Activated CD4-positive, alpha-beta T cell treated with anti-CD3 and anti-CD28 coated beads, Interleukin-2, amount 10 ng/mL, durations not matched to agents 24 days and 14 days (primary cell): ENCODE data around the gene TGIF2. TPM values are rescaled to one million over a fixed set of nuclear protein-coding genes. Genes with fewer than 3 reads are reported as not detected.
A peak's percentile ranks its signal among the peaks of the same experiment; 100 is the strongest.
"Not testable (repeated sequence)": the region's sequence is repeated elsewhere in the genome, so short reads cannot be mapped to it uniquely, and the experiment has no call there.

Source experiments
- DNase-seq: peaks from one replicate; pipeline ENCODE4 v3.0.0; 2022
- H3K27ac Mint-ChIP-seq: one replicate; pipeline ENCODE4 v1.8.0; 2022; ENCODE audit warnings: mild to moderate bottlenecking, mixed read lengths
- H3K27me3 Mint-ChIP-seq: one replicate; pipeline ENCODE4 v1.8.0; 2022; ENCODE audit warnings: mixed read lengths
- H3K36me3 Mint-ChIP-seq: one replicate; pipeline ENCODE4 v1.8.0; 2022; ENCODE audit warnings: low read depth, mild to moderate bottlenecking, mixed read lengths
- H3K4me1 Mint-ChIP-seq: one replicate; pipeline ENCODE4 v1.8.0; 2021; ENCODE audit warnings: mixed read lengths
- H3K4me3 Mint-ChIP-seq: one replicate; pipeline ENCODE4 v1.8.0; 2022; ENCODE audit warnings: mild to moderate bottlenecking, moderate library complexity, mixed read lengths
- H3K9me3 Mint-ChIP-seq: one replicate; pipeline ENCODE4 v1.8.0; 2021; ENCODE audit warnings: mixed read lengths
- intact Hi-C: fragments of 100-400 bp; cut with micrococcal nuclease; formaldehyde crosslinking; loops from one replicate; pipeline ENCODE4 v1.15.1; 2023
- total RNA-seq: library from RNA; stranded (reverse); gene quantifications from 2 replicates; pipeline ENCODE4 v1.2.3, GENCODE V29; 2022

TGIF2 gene
- total RNA-seq, 1 donor from 2014 or later: 55.2 TPM

DNA sequence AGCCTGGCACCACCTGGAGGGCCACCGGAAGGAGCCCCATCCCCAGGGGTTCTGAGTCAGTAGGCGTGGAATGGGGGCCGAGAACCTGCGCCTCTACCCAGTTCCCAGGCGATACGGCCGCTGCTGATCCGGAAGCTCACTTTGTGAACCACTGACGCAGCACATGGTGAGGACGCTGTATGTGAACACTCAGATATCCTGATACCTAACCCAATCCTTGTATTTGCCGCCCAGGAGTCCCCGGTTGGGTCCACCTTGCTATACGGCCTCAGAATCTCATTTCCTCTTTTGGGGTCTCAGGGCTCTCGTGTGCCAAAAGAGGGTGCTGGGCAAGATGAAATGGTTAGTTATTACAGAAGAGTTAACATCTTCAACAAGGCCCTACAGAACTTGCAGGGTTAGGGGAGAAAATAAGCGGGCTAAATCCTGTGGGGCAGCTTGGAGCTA is 31.6 kb downstream of the TGIF2 start:
- Mint-ChIP-seq H3K36me3 (peaks cover 33% of the 10 kb centered on the region), H3K4me3 (peak overlapping the region; percentile 100), H3K27me3 (no peaks in the 10 kb centered on the region), H3K4me1 (peaks cover 24% of the 10 kb centered on the region), H3K27ac (peak overlapping the region; percentile 98), H3K9me3 (no peaks in the 10 kb centered on the region)
- DNase-seq: peak; percentile 85
- intact Hi-C loops: loop anchor here (1.0 to 10.0 kb wide), 8 partner anchors 10 to 167 kb away; partner anchors contain the start of genes DSN1, NDRG3 and TGIF2

- Mint-ChIP-seq H3K27ac (peak within 1 kb of the TSS; percentile 98), H3K9me3 (no peaks in the 10 kb centered on the region), H3K4me3 (peak within 1 kb of the TSS; percentile 100), H3K27me3 (no peaks in the 10 kb centered on the region), H3K36me3 (peaks cover 37% of the 10 kb centered on the region), H3K4me1 (peaks cover 21% of the 10 kb centered on the region)
- peak; percentile 100 for DNase-seq
- intact Hi-C loops: loop anchor here (1.0 to 10.0 kb wide), 8 partner anchors 10 to 167 kb away; partner anchors contain the start of genes DSN1, NDRG3 and TGIF2
These were observed 32.2 kb downstream of the TGIF2 start, which contains the start of gene RAB5IF for GRCh38 chr20:36605399-36606157. Gene RAB5IF (plus strand): TSS chr20:36605779. CDS start chr20:36605952, 173 bp downstream.

DNA sequence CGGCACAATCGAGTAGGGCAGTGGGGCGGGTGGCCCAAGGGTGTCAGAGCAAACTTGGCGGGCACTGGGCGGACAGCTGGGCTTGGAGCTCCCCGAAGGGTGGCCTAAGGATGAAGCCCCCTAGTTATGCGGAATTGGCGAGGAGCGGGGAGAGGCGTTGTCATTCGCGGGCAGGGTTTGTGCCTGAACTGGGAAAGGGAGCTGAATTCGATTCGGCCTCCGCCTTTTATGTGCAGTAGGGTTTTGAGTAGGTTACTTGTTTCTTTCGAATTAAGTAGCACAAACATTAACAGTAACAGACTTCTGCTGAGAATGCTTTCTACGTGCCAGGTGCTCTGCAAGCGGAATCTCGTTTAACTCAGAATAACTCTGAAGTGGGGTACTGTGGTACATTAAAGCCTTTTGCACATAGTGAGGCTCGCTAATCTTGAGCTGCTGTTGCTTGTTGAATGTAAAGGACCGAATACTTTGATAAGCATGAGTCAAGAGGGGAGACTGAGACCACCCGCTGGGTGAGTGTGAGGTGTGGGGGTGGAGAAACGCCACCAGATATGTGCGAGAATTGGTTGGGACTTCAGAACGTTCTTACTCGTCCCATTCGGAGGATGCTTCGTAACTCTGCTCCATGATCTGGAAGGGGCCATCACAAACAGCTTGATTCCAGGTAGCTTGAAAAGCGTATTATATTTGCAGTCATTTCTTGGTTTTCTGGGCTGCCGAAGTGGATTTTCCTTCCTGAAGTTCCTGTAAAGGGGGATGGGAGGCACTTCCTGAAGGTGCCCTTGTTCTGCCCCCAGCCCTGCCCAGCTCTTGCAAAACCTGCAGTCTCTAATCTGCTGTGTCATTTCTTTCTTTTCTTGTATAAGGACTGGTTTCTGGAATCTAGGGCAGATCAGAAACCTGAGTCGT is 33.0 kb downstream of the TGIF2 start:
- no peaks in the 10 kb centered on the region for H3K27me3 Mint-ChIP-seq
- intact Hi-C loops: loop anchor here (5.0 to 10.0 kb wide), 2 partner anchors 142 to 166 kb away; partner anchors contain the start of gene DSN1
- peaks cover 43% of the 10 kb centered on the region for H3K36me3 Mint-ChIP-seq
- H3K4me1 Mint-ChIP-seq: peaks cover 21% of the 10 kb centered on the region
- no peaks in the 10 kb centered on the region for H3K9me3 Mint-ChIP-seq
- peak overlapping the region; percentile 100 for H3K4me3 Mint-ChIP-seq
- H3K27ac Mint-ChIP-seq: peak overlapping the region; percentile 94
- peak; percentile 71 for DNase-seq

- no peak for DNase-seq
- no peaks in the 10 kb centered on the region for H3K9me3 Mint-ChIP-seq
These were observed 34.4 kb downstream of the TGIF2 start for GRCh38 chr20:36607586-36608387.

GRCh38 chr20:36608388-36608728 is 35.0 kb downstream of the TGIF2 start:
- not testable (repeated sequence) for DNase-seq, H3K4me3 Mint-ChIP-seq, H3K9me3 Mint-ChIP-seq, H3K27me3 Mint-ChIP-seq, H3K27ac Mint-ChIP-seq
- Mint-ChIP-seq H3K4me1 (peaks cover 22% of the 10 kb centered on the region), H3K36me3 (peaks cover 59% of the 10 kb centered on the region)
- intact Hi-C loops: loop anchor here (5.0 to 10.0 kb wide), 2 partner anchors 144 to 164 kb away; partner anchors contain the start of gene DSN1

More at GRCh38 chr20:36607586-36608387, 34.4 kb downstream of the TGIF2 start:
- Mint-ChIP-seq H3K36me3 (peaks cover 55% of the 10 kb centered on the region), H3K4me1 (peaks cover 20% of the 10 kb centered on the region), H3K4me3 (peak overlapping the region; percentile 100), H3K27ac (peak overlapping the region; percentile 70), H3K27me3 (no peaks in the 10 kb centered on the region)
- intact Hi-C loops: loop anchor here (5.0 to 10.0 kb wide), 2 partner anchors 143 to 165 kb away; partner anchors contain the start of gene DSN1

GRCh38 chr20:36611625-36612024 is 38.2 kb downstream of the TGIF2 start:
- Mint-ChIP-seq H3K4me3 (no peak overlapping the region), H3K4me1 (peaks cover 20% of the 10 kb centered on the region), H3K27me3 (no peaks in the 10 kb centered on the region), H3K27ac (no peak overlapping the region), H3K36me3 (peaks cover 73% of the 10 kb centered on the region), H3K9me3 (no peaks in the 10 kb centered on the region)
- intact Hi-C loops: loop anchor here (2.0 kb wide), 1 partner anchor 33 kb away; no protein-coding TSS in a partner anchor
- no peak for DNase-seq

GRCh38 chr20:36613974-36614373 is 40.6 kb downstream of the TGIF2 start:
- peaks cover 11% of the 10 kb centered on the region for H3K4me1 Mint-ChIP-seq

DNA sequence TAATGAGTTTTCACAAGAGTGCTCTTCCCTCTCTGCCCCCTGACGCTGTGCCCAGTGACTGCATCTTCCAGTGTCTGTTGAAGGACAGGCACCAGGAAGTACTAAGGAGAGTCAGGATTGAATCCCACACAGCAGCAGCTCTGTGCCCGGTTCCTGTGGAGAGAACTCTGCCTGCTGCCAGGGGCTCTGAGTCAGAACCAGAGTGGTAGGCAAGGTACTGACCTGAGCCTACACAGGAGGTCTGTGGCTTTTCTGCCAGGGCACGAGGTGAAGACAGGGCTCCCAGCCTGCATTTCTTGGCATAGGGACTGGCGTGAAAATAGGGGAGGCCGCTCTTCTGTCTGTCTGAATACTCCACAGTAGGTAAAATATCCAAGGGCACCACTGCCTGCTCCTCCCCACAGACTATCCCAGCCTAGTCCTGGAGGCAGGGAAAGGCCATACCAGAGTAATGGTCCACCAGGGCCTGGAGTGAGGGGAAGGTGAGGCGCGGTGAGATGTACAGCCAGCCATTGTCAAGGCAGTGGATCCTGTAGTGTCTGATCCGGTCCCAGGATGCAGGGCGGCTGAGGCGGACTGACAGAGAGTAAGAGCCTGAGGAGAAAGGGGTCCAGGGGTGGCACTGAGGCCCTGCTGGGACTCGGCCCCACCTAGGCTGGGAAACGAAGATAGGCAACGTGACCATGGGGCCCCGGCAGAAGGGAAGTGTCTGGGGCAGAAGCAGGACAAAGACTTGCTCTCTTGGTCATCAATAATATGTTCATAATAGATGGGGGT is 41.6 kb downstream of the TGIF2 start:
- no peaks in the 10 kb centered on the region for H3K9me3 Mint-ChIP-seq
- peaks cover 46% of the 10 kb centered on the region for H3K36me3 Mint-ChIP-seq
- peaks cover 11% of the 10 kb centered on the region for H3K4me1 Mint-ChIP-seq
- intact Hi-C loops: no loop called here
- peak overlapping the region; percentile 20 for H3K27ac Mint-ChIP-seq
- no peak overlapping the region for H3K4me3 Mint-ChIP-seq
- no peak for DNase-seq
- H3K27me3 Mint-ChIP-seq: no peaks in the 10 kb centered on the region

More at GRCh38 chr20:36613974-36614373, 40.6 kb downstream of the TGIF2 start:
- no peaks in the 10 kb centered on the region for H3K27me3 Mint-ChIP-seq
- intact Hi-C loops: loop anchor here (2.0 kb wide), 1 partner anchor 31 kb away; no protein-coding TSS in a partner anchor
- no peak overlapping the region for H3K4me3 Mint-ChIP-seq
- no peak for DNase-seq
- H3K27ac Mint-ChIP-seq: no peak overlapping the region
- peaks cover 54% of the 10 kb centered on the region for H3K36me3 Mint-ChIP-seq
- no peaks in the 10 kb centered on the region for H3K9me3 Mint-ChIP-seq

GRCh38 chr20:36620917-36621316 is 47.5 kb downstream of the TGIF2 start:
- intact Hi-C loops: no loop called here
- no peaks in the 10 kb centered on the region for H3K27me3 Mint-ChIP-seq
- peaks cover 16% of the 10 kb centered on the region for H3K4me1 Mint-ChIP-seq
- no peak overlapping the region for H3K27ac Mint-ChIP-seq
- no peak overlapping the region for H3K4me3 Mint-ChIP-seq
- no peaks in the 10 kb centered on the region for H3K9me3 Mint-ChIP-seq
- no peak for DNase-seq
- peaks cover 39% of the 10 kb centered on the region for H3K36me3 Mint-ChIP-seq

DNA sequence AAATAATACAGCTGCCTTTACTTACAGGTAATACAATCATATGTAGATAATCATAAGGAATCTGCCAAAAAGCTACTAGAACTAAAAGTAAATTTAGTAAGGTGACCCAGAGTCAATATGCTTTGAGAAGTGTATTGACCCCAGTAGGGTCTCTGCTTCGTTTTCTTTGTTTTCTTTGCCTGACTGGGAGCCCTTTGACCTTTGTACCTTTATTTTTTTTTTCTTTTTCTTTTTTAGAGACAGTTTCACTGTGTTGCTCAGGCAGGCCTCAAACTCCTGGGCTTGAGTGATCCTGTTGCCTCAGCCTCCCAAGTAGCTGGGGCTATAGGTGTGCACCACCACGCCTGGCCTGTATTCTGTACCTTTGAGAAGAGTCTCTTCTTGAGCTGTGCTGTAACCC is 50.0 kb downstream of the TGIF2 start:
- no peaks in the 10 kb centered on the region for H3K9me3 Mint-ChIP-seq
- H3K27ac Mint-ChIP-seq: no peak overlapping the region
- intact Hi-C loops: no loop called here
- H3K4me1 Mint-ChIP-seq: peaks cover 21% of the 10 kb centered on the region
- no peak for DNase-seq
- no peak overlapping the region for H3K4me3 Mint-ChIP-seq
- peaks cover 56% of the 10 kb centered on the region for H3K36me3 Mint-ChIP-seq
- no peaks in the 10 kb centered on the region for H3K27me3 Mint-ChIP-seq

DNA sequence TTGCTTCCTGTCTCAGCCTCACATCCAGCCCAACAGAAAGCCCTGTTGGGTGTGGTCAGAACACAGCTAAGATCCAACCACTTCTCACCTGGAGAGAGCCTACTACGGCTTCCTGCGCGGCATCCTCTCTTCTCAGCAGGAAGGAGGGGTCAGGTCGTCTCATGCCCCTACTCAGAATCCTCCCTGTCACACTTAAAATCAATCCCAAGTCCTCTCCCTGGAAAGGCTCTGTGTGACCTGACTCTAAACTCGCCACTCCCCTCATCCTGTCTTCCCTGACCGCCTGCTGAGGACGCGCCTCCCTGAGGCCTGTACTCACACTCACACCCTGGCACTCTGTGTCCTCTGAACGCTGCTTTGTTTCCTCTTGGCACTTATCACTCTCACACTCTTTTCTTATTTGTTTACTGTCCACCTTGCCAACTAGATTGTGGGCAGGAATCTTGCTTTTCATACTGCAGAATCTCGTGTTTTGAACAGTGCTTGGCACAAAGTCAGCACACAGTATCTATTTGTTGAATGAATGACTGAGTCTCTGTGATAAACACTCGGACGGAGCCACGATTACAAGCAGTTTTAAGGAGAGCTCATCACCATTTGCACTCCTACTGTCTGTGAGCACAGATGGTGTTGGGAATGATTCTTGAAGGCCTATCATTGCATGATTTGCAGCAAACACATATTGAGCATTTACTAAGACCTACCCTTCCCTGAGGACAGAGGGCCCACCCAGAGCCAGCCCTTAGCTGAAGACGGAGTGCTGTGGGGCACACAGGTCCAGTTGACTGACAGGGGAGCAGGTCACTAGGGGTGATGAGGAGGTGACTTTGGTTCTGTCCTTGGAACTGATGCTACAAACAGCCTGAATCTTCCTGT is 50.9 kb downstream of the TGIF2 start:
- H3K36me3 Mint-ChIP-seq: peaks cover 60% of the 10 kb centered on the region

GRCh38 chr20:36624944-36625324 is 51.5 kb downstream of the TGIF2 start:
- H3K9me3 Mint-ChIP-seq: no peaks in the 10 kb centered on the region
- no peak for DNase-seq
- intact Hi-C loops: no loop called here
- peaks cover 66% of the 10 kb centered on the region for H3K36me3 Mint-ChIP-seq
- H3K4me3 Mint-ChIP-seq: no peak overlapping the region
- peaks cover 28% of the 10 kb centered on the region for H3K4me1 Mint-ChIP-seq
- H3K27me3 Mint-ChIP-seq: no peaks in the 10 kb centered on the region
- peak overlapping the region; percentile 62 for H3K27ac Mint-ChIP-seq

More for the DNA sequence above, 50.9 kb downstream of the TGIF2 start:
- Mint-ChIP-seq H3K9me3 (no peaks in the 10 kb centered on the region), H3K27ac (peak overlapping the region; percentile 27), H3K4me1 (peaks cover 24% of the 10 kb centered on the region), H3K27me3 (no peaks in the 10 kb centered on the region), H3K4me3 (no peak overlapping the region)
- DNase-seq: no peak
- intact Hi-C loops: no loop called here
